Fibroblast of gingiva (primary cell): ENCODE measurements around the gene GDPD4.

Source experiments
- DNase-seq: peaks from one replicate; pipeline ENCODE4 v3.0.0-alpha.2; 2011; ENCODE audit warnings: low read depth

The GDPD4 gene

GRCh38 chr11:77205467-77206263 is 95.8 kb downstream of the GDPD4 start:
- no peak for DNase-seq

- no peak for DNase-seq
Observed at GRCh38 chr11:77204754-77205466, 96.6 kb downstream of the GDPD4 start.

- no peak for DNase-seq
Observed at GRCh38 chr11:77203901-77204753, 97.4 kb downstream of the GDPD4 start.

DNA sequence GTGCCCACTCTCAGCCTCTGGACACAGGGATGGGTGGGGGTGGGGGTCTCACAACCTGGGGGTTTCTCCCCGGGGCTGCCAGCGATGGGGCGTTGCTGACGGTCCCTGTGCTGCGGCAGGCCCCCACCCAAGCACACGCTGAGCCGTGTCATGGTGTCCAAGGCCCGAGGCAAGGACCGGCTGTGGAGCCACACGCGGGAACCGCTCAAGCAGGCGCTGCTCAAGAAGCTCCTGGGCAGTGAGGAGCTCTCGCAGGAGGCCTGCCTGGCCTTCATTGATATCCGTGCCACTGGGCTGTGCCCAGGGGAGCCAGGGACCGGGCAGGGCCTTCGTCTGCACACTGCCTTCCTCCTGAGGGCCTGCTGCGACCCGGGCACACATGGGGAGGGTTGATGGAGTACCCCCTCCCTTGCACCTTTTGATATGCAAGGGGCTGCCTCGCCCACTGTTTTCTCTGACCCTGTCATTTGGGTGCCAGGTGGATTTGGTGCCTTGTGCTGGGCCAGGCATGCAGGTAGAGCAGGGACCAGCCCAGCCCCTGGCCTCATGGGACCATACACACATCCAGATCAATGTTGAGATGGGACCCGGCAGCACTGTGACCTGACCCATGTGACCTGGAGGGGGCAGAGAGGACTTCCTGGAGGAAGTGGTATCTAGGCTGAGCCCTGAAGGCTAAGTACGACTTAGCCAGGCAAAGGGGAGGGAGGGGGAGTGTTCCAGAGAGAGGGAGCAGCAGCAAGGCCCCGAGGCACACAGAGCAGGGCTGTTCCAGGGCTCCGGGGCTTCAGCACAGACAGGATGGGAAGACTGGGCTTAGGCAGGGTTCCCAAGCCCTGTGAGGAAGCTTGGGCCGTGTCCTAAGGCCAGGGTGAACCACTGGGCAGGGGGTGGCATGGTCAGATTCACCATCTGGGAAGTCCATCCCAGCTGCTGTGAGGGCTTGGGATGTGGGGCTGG is 98.3 kb downstream of the GDPD4 start:
- DNase-seq, result no peak

GRCh38 chr11:77201991-77202841 is 99.3 kb downstream of the GDPD4 start:
- DNase-seq, result no peak

DNA sequence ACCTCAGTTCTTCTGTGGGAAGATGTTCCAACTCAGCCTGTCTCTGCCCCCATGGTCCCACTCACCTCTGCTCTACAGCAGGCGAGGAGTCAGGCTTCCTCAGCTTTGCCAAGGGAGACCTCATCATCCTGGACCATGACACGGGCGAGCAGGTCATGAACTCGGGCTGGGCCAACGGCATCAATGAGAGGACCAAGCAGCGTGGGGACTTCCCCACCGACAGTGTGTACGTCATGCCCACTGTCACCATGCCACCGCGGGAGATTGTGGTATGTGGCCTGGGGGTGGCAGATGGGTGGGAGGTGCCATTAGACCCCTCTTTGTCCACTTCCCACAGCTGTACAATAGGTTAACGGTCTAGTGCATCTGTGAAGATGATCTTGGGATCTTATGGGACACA is 100.1 kb downstream of the GDPD4 start:
- DNase-seq, result no peak

DNA sequence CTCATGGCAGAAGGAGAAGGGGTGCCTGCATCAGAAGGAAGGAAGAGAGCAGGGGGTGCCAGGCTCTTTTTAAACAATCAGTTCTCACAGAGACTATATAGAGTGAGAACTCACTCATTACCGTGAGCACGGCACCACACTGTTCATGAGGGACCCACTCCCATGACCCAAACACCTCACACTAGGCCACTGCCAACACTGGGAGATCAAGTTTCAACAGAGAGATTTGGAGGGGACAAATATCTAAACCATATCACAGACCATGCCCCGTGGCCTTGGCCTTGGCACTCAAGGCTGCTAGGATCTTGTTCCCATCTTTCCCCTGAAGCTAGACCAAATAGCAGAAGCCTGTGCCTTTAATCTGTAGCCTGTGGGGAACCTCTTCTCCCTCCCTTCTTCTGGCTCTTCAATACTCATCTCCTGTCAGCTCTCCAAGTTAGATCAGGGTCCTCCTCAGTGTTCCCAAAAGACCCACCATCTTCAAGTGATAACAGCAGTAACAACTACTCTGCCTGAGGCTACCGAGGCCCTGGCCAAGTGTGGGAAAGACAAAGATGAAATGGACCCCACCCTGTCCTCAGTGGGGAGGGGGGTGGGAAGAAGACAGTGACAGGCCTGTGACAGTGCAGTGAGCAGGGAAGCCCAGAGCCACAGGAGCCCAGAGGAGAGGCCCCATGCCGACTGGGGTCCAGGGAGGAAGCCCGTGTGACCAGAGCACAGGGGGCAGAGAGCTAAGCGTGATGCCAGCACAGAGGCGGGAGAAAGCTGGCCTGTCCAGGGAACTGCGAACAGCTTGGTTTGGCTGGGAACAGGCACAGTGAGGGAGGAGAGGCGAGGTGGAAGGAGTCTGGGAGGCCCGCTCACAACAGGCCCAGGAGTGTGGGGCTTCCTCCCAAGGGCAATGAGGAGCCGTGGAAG is 100.9 kb downstream of the GDPD4 start:
- no peak for DNase-seq

- DNase-seq, result no peak
Observed at GRCh38 chr11:77199137-77199745, 102.2 kb downstream of the GDPD4 start.

DNA sequence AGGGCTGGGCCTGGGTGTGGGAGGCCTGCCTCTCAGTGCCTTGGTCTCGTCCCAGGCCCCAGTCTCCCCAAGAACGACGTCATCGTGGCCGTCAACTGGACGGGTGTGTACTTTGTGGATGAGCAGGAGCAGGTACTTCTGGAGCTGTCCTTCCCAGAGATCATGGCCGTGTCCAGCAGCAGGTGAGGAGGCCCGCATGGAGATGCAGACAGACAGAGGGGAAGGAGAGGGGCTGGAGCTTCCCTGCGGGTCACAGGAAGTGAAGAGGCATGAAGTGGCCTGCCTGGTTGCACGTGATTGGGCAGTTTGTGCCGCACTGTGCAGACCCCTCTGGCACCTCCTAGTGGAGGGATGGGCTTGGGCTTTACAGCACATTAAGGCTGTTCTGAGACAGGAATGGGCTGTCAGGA is 103.0 kb downstream of the GDPD4 start:
- no peak for DNase-seq

DNA sequence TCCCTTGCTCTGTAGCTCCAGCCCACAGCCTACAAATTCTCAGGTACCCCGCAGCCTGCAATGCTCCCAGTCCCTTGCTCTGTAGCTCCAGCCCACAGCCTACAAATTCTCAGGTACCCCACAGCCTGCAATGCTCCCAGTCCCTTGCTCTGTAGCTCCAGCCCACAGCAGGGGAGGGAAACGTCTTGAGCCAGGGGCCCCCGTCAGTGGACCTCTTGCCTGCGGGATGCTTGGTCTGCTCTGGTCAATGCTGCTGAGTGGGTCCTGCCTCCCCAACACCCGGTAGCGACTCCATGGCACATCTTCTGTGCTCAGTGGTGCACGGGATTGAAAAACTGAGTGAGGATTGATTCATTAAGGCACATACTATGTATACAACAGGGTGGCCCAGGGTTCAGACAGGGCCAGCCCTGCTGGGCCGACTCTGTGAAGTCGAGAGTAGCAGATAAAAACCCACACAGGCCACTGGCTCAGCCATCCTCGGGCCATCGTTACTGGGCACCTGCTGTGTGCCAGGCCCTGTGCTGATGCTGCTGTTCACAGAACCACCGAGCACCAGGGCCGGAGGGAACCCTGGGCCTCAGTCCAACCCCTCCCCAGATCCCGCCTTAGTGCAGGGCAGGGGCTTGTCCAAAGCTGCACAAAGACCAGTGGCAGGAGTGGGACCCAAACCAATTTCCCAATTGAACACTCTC is 103.7 kb downstream of the GDPD4 start:
- DNase-seq, result no peak

DNA sequence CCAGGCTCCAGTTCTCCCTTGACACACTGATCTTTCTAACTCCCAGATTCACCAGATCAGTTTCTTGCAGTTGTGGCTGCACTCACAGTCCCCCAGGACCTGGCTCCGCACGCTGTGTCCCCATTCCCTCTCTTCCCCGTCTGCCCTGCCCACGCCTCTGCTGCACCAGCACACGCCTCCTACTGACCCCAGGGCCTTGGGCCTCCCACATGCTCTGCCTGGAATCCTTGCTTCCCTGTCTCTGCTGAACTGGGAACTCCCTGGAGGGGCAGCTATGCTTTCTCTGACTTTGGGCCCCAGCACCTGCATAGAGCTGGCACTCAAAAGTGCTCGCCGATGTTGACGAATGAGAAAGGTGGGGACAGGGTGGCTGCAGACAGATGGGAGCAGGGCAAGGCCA is 104.5 kb downstream of the GDPD4 start:
- DNase-seq, result no peak

DNA sequence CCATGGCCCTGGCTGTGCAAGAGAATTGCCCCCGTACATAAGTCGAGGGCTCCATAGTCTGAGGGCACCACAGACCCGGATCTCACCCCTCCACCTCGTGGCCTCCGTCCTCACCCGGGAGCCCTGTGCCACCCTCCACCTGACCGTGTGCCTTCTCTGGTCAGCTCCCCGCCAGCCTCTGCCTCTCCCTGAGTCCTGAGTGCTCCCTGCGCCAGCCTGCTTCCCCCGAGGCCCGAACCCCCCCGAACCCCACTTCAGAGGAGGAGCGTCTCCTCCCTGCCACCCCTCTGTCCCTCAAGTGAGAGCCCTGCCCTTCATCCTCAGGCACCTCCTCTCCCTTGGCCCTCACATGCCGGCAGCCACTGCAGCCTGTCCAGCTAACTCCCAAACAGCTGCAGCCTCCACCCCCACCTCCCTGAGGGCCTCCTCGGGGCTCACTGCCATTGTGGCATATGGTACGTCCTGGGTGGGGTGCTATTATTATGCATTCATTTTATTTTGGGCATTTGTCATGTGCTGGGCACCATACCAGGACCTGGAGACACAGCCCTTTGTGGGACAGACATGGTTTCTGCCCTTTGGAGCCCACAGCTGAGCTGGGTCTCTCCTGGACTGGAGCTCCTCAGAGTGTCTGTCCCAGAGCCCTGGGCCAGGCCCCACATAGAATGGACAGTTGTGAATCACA is 106.3 kb downstream of the GDPD4 start:
- no peak for DNase-seq

DNA sequence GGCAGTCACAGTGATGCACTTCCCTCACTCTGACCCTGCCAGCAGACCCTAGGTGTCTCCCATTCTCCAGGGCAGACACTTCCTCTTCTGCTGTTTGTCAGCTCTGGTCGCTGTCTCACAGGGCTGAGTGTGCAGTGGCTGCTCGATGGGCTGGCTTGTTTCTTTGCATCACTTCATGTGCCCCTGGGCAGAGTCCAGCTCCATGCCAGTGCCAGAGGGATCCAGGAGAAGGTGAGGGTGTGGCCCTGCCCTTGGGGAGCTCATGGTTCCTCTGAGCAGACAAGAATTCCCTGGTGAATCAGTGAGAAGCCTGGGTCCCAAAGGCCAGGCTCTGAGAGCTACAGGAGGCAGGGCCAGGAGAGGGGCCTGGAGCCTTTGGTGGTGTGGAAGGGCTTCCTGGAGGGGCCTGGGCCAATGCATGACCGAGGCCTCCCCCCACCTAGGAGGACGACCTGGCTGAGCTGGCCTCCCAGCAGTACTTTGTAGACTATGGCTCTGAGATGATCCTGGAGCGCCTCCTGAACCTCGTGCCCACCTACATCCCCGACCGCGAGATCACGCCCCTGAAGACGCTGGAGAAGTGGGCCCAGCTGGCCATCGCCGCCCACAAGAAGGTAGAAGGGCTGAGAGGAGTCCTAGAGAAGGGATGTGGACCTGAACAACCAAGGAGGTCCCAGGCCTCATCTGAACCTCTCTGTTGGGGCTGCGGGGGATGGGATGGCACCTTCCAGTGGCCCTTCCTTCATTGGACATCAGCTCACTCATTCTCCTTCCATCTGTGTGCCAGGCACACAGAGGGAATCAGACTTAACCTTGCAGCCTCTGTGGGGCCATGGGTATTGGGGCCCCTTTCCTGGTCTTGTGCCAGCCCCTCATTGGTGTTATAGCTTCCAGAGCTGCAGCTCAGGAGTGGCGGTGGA is 107.3 kb downstream of the GDPD4 start:
- no peak for DNase-seq

- DNase-seq, result no peak
Observed at GRCh38 chr11:77193167-77193566, 108.3 kb downstream of the GDPD4 start.

DNA sequence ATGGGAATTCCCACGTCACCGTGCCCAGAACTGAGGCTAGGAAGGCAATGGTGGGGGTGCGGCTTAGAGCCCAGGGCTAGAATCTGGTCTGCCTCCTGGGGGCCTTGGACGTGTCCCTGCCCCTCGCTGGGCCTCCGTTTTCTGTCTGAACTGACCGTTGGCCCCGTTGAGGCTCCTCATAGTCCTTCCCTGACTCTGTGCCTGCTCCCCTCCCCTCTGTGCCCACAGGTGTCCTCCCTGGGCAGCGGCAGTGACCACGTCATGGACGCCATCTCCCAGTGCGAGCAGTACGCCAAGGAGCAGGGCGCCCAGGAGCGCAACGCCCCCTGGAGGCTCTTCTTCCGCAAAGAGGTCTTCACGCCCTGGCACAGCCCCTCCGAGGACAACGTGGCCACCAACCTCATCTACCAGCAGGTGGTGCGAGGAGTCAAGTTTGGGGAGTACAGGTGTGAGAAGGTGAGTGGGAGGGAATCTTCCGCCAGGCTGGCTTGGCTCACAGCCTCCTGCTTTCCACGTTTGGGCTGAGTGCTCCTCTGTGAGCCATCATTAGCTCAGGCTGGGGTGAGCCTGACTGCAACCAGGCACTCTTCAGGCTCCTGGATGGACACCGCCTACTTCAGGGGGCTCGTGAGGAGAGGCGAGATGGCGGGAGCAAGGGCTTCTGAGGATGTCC is 109.5 kb downstream of the GDPD4 start:
- DNase-seq, result no peak

DNA sequence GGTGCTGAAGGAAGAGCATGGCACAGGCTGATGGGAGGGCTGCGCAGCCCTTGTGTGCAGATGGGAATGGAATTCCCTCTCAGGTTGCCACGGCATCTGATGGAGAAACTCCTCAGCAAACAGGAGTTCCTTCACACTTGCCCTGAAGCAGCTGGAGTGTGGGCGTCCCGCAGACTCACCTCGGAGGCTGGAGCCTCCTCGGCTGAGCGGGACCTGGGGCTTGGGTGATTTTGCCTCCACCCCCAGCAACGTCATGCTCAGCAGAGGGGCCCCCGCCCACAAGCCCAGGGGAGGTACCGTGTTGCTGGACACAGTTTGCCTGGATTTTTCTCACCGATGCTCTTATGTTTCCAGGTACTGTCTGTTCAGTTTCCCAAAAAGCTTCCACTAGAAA is 110.1 kb downstream of the GDPD4 start:
- no peak for DNase-seq
